ENCODE measurements around the gene TRPM2.

Gene TRPM2

DNA sequence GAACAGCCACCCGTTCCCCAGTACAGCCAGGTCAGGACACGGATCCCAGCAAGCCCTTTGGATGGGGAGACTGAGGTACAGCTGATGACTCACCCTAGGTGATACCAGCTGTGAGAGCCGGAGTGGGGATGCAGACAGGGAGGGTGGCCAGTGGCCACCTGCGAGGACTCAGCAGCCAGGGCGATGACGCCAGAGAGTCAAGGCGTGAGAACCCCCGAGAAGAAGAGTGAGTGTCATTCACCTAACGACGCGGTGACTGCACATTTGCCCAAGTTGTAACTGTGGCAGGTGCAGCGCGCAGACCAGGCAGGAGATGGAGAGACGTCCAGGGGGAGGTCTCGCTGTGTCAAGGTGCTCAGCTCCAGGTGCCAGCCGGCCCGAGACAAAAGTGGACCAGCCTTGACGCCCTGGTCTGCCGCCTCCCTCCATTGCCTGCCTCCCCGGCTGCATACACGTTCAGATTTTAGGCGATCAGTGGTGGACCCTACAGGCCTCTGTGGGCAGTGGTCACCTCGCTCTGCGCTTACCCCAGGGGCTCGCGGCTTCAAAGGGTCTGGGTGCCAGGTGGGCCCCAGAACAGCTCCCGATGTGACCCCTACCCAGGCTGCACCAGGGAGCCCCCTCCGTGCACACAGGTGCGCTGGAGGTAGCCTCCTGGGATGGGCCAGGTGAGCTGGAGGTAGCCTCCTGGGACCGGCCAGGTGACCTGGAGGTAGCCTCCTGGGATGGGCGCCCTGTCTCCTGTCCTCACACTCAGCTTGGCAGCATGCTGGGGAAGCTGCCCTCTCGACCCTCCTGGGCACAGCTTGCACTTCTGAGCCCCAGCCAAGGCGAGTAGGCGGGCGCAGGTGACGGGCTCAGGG is 113.8 kb downstream of the TRPM2 start:
- TF ChIP-seq, protein P1, sequence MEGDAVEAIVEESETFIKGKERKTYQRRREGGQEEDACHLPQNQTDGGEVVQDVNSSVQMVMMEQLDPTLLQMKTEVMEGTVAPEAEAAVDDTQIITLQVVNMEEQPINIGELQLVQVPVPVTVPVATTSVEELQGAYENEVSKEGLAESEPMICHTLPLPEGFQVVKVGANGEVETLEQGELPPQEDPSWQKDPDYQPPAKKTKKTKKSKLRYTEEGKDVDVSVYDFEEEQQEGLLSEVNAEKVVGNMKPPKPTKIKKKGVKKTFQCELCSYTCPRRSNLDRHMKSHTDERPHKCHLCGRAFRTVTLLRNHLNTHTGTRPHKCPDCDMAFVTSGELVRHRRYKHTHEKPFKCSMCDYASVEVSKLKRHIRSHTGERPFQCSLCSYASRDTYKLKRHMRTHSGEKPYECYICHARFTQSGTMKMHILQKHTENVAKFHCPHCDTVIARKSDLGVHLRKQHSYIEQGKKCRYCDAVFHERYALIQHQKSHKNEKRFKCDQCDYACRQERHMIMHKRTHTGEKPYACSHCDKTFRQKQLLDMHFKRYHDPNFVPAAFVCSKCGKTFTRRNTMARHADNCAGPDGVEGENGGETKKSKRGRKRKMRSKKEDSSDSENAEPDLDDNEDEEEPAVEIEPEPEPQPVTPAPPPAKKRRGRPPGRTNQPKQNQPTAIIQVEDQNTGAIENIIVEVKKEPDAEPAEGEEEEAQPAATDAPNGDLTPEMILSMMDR (IDR thresholded peaks at IDR 0.05; ENCODE audit: low read length, missing control alignments): no peak
- no peak overlapping the region for H3K4me3 ChIP-seq (replicated peaks; ENCODE audit: low read depth, low read length)
- no peak for DNase-seq (ENCODE audit: low read depth)

DNA sequence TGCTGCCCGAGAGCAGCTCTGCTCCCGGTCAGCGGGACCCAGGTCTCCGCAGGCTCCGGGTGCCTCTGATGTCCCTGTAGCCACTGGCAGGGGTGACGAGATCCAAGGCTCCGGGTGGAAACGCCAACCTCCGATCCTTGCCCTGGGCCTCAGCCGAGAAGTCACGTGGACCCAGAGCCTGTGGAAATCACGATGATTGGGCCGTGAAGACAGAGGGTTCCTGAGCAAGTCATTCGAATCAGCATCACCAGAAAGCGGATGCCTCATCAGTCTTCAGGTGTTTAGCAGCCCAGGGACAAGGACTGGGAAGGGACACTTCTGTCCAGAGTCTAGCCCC is 114.4 kb downstream of the TRPM2 start:
- no peak overlapping the region for H3K4me3 ChIP-seq (replicated peaks; ENCODE audit: low read depth, low read length)
- no peak for DNase-seq (ENCODE audit: low read depth)
- TF ChIP-seq, protein P1 (IDR thresholded peaks at IDR 0.05; ENCODE audit: low read length, missing control alignments): no peak

DNA sequence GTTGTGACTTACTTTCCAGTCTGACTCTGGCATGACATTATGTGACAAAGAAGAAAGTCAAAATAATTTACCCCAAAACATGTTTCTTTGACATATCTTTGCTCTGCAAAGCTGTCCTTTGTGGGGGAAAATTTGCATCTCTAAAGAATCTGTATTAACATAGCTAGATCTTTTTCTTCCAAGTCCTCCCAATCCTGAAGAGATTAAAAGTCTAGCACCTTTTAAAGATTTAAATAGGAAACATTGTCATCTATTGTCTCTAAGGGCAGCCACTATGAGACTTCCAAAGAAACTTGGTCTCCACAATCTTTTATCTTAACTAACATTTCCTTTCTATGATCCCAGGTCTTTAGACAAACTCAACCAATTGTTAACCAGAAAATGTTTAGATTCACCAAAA is 117.9 kb downstream of the TRPM2 start:
- TF ChIP-seq, protein P1 (IDR thresholded peaks at IDR 0.05; ENCODE audit: low read length, missing control alignments): no peak
- no peak for DNase-seq (ENCODE audit: low read depth)
- H3K4me3 ChIP-seq (replicated peaks; ENCODE audit: low read depth, low read length): no peak overlapping the region

DNA sequence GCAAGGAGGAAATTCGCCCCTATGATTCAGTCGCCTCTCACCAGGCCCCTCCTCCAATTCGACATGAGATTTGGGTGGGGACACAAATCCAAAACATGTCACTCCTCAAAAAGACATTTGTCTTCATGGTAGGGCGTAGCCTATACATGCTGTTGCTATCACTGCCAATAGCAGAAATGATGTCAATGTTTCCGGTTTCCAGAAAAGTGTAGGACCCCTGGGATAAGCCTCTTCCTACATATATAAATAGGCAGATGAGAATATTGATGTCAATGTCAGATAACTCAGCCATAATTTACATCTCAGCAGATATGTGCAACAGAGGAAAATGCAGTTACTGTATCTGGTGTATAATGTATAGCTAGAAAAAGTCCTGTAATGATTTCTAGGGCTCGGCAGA is 118.6 kb downstream of the TRPM2 start:
- TF ChIP-seq, protein P1 (IDR thresholded peaks at IDR 0.05; ENCODE audit: low read length, missing control alignments): no peak
- DNase-seq (ENCODE audit: low read depth): no peak
- no peak overlapping the region for H3K4me3 ChIP-seq (replicated peaks; ENCODE audit: low read depth, low read length)

DNA sequence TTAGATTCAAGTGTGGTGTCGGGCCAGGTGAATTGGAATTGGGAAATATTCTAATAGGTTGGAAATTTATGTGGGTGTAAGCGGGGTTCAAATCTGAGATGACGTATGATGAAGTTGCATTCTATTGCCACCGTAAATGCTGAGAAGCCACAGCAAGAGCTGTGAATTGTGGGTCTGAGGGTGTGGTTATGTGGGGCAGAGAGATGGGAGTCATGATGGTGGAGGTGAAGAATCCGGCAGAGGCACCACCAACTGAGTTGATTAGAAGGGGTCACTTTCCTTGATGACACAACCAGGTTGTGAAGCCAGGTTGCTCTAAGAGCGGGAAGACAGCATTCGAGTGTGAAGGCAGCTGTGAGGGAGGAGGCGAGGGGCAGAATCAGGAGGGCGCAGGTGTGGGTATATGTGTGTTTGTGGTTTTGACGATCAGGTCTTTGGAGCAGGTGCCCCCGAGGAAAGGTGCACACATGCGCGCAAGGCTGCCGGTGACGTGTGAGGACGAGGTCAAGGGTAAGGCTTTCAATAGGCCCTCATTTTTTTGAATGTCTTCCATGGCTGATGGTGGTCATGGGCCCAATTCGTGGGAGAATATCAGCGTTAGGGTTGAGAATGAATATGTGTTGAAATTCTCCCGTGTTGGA is 120.6 kb downstream of the TRPM2 start:
- no peak for DNase-seq (ENCODE audit: low read depth)
- TF ChIP-seq, protein P1 (IDR thresholded peaks at IDR 0.05; ENCODE audit: low read length, missing control alignments): no peak
- no peak overlapping the region for H3K4me3 ChIP-seq (replicated peaks; ENCODE audit: low read depth, low read length)

DNA sequence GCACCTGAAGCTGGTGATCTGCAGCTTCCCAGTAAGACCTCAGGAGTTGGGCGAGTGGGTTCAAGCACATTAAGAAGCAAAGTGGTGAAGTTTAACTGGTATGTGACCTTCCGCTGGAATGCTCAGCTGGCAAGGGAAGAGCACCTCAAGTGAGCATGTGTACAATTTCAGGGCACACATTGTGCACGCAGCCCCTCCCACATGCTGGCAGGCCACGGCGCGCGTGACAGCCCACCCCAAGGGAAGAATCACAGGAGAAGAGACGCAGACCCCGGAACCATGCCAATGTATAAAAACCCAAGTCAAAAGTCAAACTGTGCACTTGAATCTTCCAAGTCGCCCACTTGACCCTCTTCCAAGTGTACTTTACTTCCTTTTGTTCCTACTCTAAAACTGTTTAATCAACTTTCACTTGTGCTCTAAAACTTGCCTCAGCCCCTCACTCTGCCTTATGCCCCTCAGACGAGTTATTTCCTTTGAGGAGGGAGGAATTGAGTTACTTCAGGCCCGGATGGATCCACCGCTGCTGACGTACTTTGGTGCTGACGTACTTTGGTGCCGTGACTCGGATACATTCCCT is 121.9 kb downstream of the TRPM2 start:
- TF ChIP-seq, protein P1 (IDR thresholded peaks at IDR 0.05; ENCODE audit: low read length, missing control alignments): no peak
- H3K4me3 ChIP-seq (replicated peaks; ENCODE audit: low read depth, low read length): no peak overlapping the region
- no peak for DNase-seq (ENCODE audit: low read depth)
